Measurements from ENCODE around the gene FCER1G.
A peak's percentile ranks its signal among the peaks of the same experiment; 100 is the strongest.

Gene FCER1G

GRCh38 chr1:161196111-161196510, 19.0 kb upstream of the FCER1G start:
- Histone ChIP-seq H3K36me3 (ENCODE audit: control insufficient read depth in 2 of 2, insufficient read depth in 2 of 2, low read length in 2 of 2) (peaks cover 0 to 4% of the 10 kb centered on the region in 2 donors), H3K4me3 (ENCODE audit: low read length in 2 of 2) (no peak overlapping the region), H3K9me3 (ENCODE audit: control insufficient read depth in 2 of 2, low read length in 2 of 2) (no peaks in the 10 kb centered on the region), H3K27me3 (ENCODE audit: control insufficient read depth in 2 of 2, insufficient read depth in 2 of 2, low read length in 2 of 2) (no peaks in the 10 kb centered on the region), H3K27ac (ENCODE audit: low read depth in 2 of 2, low read length in 2 of 2) (peak overlapping the region; percentile 54 to 97), H3K4me1 (ENCODE audit: control insufficient read depth in 2 of 2, insufficient read depth in 2 of 2, low read length in 2 of 2) (peaks cover 26 to 31% of the 10 kb centered on the region in 2 donors), H3K9ac (ENCODE audit: low read depth in 1 of 2, low read length in 2 of 2) (no peak overlapping the region)

- Histone ChIP-seq H3K27ac (ENCODE audit: low read depth in 2 of 2, low read length in 2 of 2) (peak overlapping the region; percentile 54 to 97), H3K36me3 (ENCODE audit: control insufficient read depth in 2 of 2, insufficient read depth in 2 of 2, low read length in 2 of 2) (no peaks in the 10 kb centered on the region), H3K9ac (ENCODE audit: low read depth in 1 of 2, low read length in 2 of 2) (peak overlapping the region; percentile 8 to 49), H3K27me3 (ENCODE audit: control insufficient read depth in 2 of 2, insufficient read depth in 2 of 2, low read length in 2 of 2) (no peaks in the 10 kb centered on the region), H3K4me1 (ENCODE audit: control insufficient read depth in 2 of 2, insufficient read depth in 2 of 2, low read length in 2 of 2) (peaks cover 33 to 36% of the 10 kb centered on the region in 2 donors), H3K9me3 (ENCODE audit: control insufficient read depth in 2 of 2, low read length in 2 of 2) (no peaks in the 10 kb centered on the region), H3K4me3 (ENCODE audit: low read length in 2 of 2) (peak overlapping the region in 1 of 2 donors; percentile 53)
Observed at GRCh38 chr1:161196521-161197451, 18.3 kb upstream of the FCER1G start.

- Histone ChIP-seq H3K4me1 (ENCODE audit: control insufficient read depth in 2 of 2, insufficient read depth in 2 of 2, low read length in 2 of 2) (peaks cover 34 to 36% of the 10 kb centered on the region in 2 donors), H3K36me3 (ENCODE audit: control insufficient read depth in 2 of 2, insufficient read depth in 2 of 2, low read length in 2 of 2) (no peaks in the 10 kb centered on the region), H3K4me3 (ENCODE audit: low read length in 2 of 2) (peak overlapping the region; percentile 6 to 53), H3K9ac (ENCODE audit: low read depth in 1 of 2, low read length in 2 of 2) (peak overlapping the region; percentile 8 to 14), H3K27ac (ENCODE audit: low read depth in 2 of 2, low read length in 2 of 2) (peak overlapping the region in 1 of 2 donors; percentile 97), H3K9me3 (ENCODE audit: control insufficient read depth in 2 of 2, low read length in 2 of 2) (no peaks in the 10 kb centered on the region), H3K27me3 (ENCODE audit: control insufficient read depth in 2 of 2, insufficient read depth in 2 of 2, low read length in 2 of 2) (no peaks in the 10 kb centered on the region)
Observed at GRCh38 chr1:161197560-161198193, 17.4 kb upstream of the FCER1G start.

- Histone ChIP-seq H3K36me3 (ENCODE audit: control insufficient read depth in 2 of 2, insufficient read depth in 2 of 2, low read length in 2 of 2) (peaks cover 0 to under 1% of the 10 kb centered on the region in 2 donors), H3K4me3 (ENCODE audit: low read length in 2 of 2) (peak overlapping the region; percentile 38 to 53), H3K27ac (ENCODE audit: low read depth in 2 of 2, low read length in 2 of 2) (peak overlapping the region; percentile 66 to 97), H3K9ac (ENCODE audit: low read depth in 1 of 2, low read length in 2 of 2) (peak overlapping the region in 1 of 2 donors; percentile 48), H3K9me3 (ENCODE audit: control insufficient read depth in 2 of 2, low read length in 2 of 2) (no peaks in the 10 kb centered on the region), H3K27me3 (ENCODE audit: control insufficient read depth in 2 of 2, insufficient read depth in 2 of 2, low read length in 2 of 2) (no peaks in the 10 kb centered on the region), H3K4me1 (ENCODE audit: control insufficient read depth in 2 of 2, insufficient read depth in 2 of 2, low read length in 2 of 2) (peaks cover 37 to 38% of the 10 kb centered on the region in 2 donors)
Observed at GRCh38 chr1:161198194-161198896, 16.8 kb upstream of the FCER1G start.

GRCh38 chr1:161198897-161199431, 16.1 kb upstream of the FCER1G start, which contains the start of gene ADAMTS4:
Gene ADAMTS4, minus strand, starts transcription at chr1:161199054. Its CDS starts 427 bp downstream, at chr1:161198627.
- no peaks in the 10 kb centered on the region for H3K9me3 ChIP-seq (ENCODE audit: control insufficient read depth in 2 of 2, low read length in 2 of 2)
- H3K4me3 ChIP-seq (ENCODE audit: low read length in 2 of 2), result peak within 1 kb of the TSS; percentile 38 to 53
- peak within 1 kb of the TSS; percentile 66 to 97 for H3K27ac ChIP-seq (ENCODE audit: low read depth in 2 of 2, low read length in 2 of 2)
- H3K27me3 ChIP-seq (ENCODE audit: control insufficient read depth in 2 of 2, insufficient read depth in 2 of 2, low read length in 2 of 2), result no peaks in the 10 kb centered on the region
- H3K9ac ChIP-seq (ENCODE audit: low read depth in 1 of 2, low read length in 2 of 2), result peak within 1 kb of the TSS; percentile 47 to 48
- H3K36me3 ChIP-seq (ENCODE audit: control insufficient read depth in 2 of 2, insufficient read depth in 2 of 2, low read length in 2 of 2), result peaks cover 4 to 7% of the 10 kb centered on the region in 2 donors
- H3K4me1 ChIP-seq (ENCODE audit: control insufficient read depth in 2 of 2, insufficient read depth in 2 of 2, low read length in 2 of 2), result peaks cover 42% of the 10 kb centered on the region in 2 donors

GRCh38 chr1:161199506-161200139, 15.5 kb upstream of the FCER1G start:
- Histone ChIP-seq H3K4me1 (ENCODE audit: control insufficient read depth in 2 of 2, insufficient read depth in 2 of 2, low read length in 2 of 2) (peaks cover 39 to 42% of the 10 kb centered on the region in 2 donors), H3K4me3 (ENCODE audit: low read length in 2 of 2) (no peak overlapping the region), H3K27ac (ENCODE audit: low read depth in 2 of 2, low read length in 2 of 2) (peak overlapping the region; percentile 66 to 97), H3K9ac (ENCODE audit: low read depth in 1 of 2, low read length in 2 of 2) (peak overlapping the region in 1 of 2 donors; percentile 47), H3K9me3 (ENCODE audit: control insufficient read depth in 2 of 2, low read length in 2 of 2) (no peaks in the 10 kb centered on the region), H3K36me3 (ENCODE audit: control insufficient read depth in 2 of 2, insufficient read depth in 2 of 2, low read length in 2 of 2) (peaks cover 4 to 13% of the 10 kb centered on the region in 2 donors), H3K27me3 (ENCODE audit: control insufficient read depth in 2 of 2, insufficient read depth in 2 of 2, low read length in 2 of 2) (no peaks in the 10 kb centered on the region)

- no peak overlapping the region for H3K4me3 ChIP-seq (ENCODE audit: low read length in 2 of 2)
- H3K4me1 ChIP-seq (ENCODE audit: control insufficient read depth in 2 of 2, insufficient read depth in 2 of 2, low read length in 2 of 2), result peaks cover 38 to 42% of the 10 kb centered on the region in 2 donors
- no peaks in the 10 kb centered on the region for H3K9me3 ChIP-seq (ENCODE audit: control insufficient read depth in 2 of 2, low read length in 2 of 2)
- H3K36me3 ChIP-seq (ENCODE audit: control insufficient read depth in 2 of 2, insufficient read depth in 2 of 2, low read length in 2 of 2), result peaks cover 7 to 18% of the 10 kb centered on the region in 2 donors
- peak overlapping the region in 1 of 2 donors; percentile 28 for H3K9ac ChIP-seq (ENCODE audit: low read depth in 1 of 2, low read length in 2 of 2)
- no peaks in the 10 kb centered on the region for H3K27me3 ChIP-seq (ENCODE audit: control insufficient read depth in 2 of 2, insufficient read depth in 2 of 2, low read length in 2 of 2)
- peak overlapping the region; percentile 96 to 97 for H3K27ac ChIP-seq (ENCODE audit: low read depth in 2 of 2, low read length in 2 of 2)
Observed at GRCh38 chr1:161200421-161200991, 14.6 kb upstream of the FCER1G start.

- H3K9ac ChIP-seq (ENCODE audit: low read depth in 1 of 2, low read length in 2 of 2), result peak overlapping the region; percentile 84 to 100
- H3K4me1 ChIP-seq (ENCODE audit: control insufficient read depth in 2 of 2, insufficient read depth in 2 of 2, low read length in 2 of 2), result peaks cover 38 to 42% of the 10 kb centered on the region in 2 donors
- H3K27ac ChIP-seq (ENCODE audit: low read depth in 2 of 2, low read length in 2 of 2), result peak overlapping the region; percentile 96 to 97
- peak overlapping the region; percentile 80 to 99 for H3K4me3 ChIP-seq (ENCODE audit: low read length in 2 of 2)
- peaks cover 11 to 25% of the 10 kb centered on the region in 2 donors for H3K36me3 ChIP-seq (ENCODE audit: control insufficient read depth in 2 of 2, insufficient read depth in 2 of 2, low read length in 2 of 2)
- no peaks in the 10 kb centered on the region for H3K9me3 ChIP-seq (ENCODE audit: control insufficient read depth in 2 of 2, low read length in 2 of 2)
- no peaks in the 10 kb centered on the region for H3K27me3 ChIP-seq (ENCODE audit: control insufficient read depth in 2 of 2, insufficient read depth in 2 of 2, low read length in 2 of 2)
Observed at GRCh38 chr1:161200992-161201835, 13.9 kb upstream of the FCER1G start.

All from mucosa of rectum (tissue), 2 donors.